K562 (cell line): Measurements from ENCODE around the gene BTD.

Experiments
- CEBPB ChIP-seq: fragments of 450-650 bp; IDR thresholded peaks from 2 replicates; pipeline ENCODE4 v1.6.1; 2016; ENCODE audit warnings: missing genetic modification characterization, missing compliant biosample characterization
- CTBP1 ChIP-seq: fragments of 450-650 bp; IDR thresholded peaks from 2 replicates; pipeline ENCODE4 v1.6.1; 2016; ENCODE audit warnings: borderline replicate concordance
- EP300 ChIP-seq: IDR thresholded peaks from 2 replicates; pipeline ENCODE4 v1.6.1; 2012; ENCODE audit warnings: low read length, improper control_type of control experiment
- MAFG ChIP-seq: fragments of 450-650 bp; conservative IDR thresholded peaks from 2 replicates; pipeline ENCODE4 v1.6.1; 2016; ENCODE audit warnings: missing genetic modification characterization, missing compliant biosample characterization
- NBN ChIP-seq: fragments of 450-650 bp; IDR thresholded peaks from 2 replicates; pipeline ENCODE4 v1.6.1; 2016; ENCODE audit warnings: low read depth, mild to moderate bottlenecking
- NCOA4 ChIP-seq: fragments of 450-650 bp; IDR thresholded peaks from 2 replicates; pipeline ENCODE4 v1.6.1; 2018; ENCODE audit warnings: mild to moderate bottlenecking; ENCODE audit not compliant: partially characterized antibody
- POLR2A ChIP-seq: fragments of 450-650 bp; conservative IDR thresholded peaks from 2 replicates; pipeline ENCODE4 v1.6.1; 2016
- SMARCA5 ChIP-seq: fragments of 450-650 bp; IDR thresholded peaks from 2 replicates; pipeline ENCODE4 v1.6.1; 2016
- SMC3 ChIP-seq: conservative IDR thresholded peaks from 2 replicates; pipeline ENCODE4 v1.6.1; 2011; ENCODE audit warnings: low read depth, low read length, improper control_type of control experiment; ENCODE audit not compliant: insufficient read depth
- ZEB2 ChIP-seq: fragments of 450-650 bp; IDR thresholded peaks from 2 replicates; pipeline ENCODE4 v1.6.1; 2016
- TF ChIP-seq, protein P1 (sequence below): sonication (generic); formaldehyde crosslinking; IDR thresholded peaks from 2 replicates; pipeline ENCODE4 v1.8.1; 2023; ENCODE audit warnings: mild to moderate bottlenecking, missing genetic modification reagents
- TF ChIP-seq, protein P2 (sequence below), 3 experiments: IDR thresholded peaks in 2 of 3; conservative IDR thresholded peaks in 1 of 3; 2 replicates each; pipeline ENCODE4 v1.5.1; 2011 to 2012; ENCODE audit warnings: low read length in 3 of 3, mild to moderate bottlenecking in 3 of 3, control low read depth in 2 of 3, improper control_type of control experiment in 1 of 3, inconsistent platforms in 1 of 3, low read depth in 1 of 3, mixed read lengths in 1 of 3, moderate library complexity in 1 of 3; ENCODE audit not compliant: insufficient read depth in 2 of 3
- TF ChIP-seq, protein P3 (sequence below): sonication (generic); formaldehyde crosslinking; IDR thresholded peaks from 2 replicates; pipeline ENCODE4 v1.9.0; 2022; ENCODE audit warnings: mild to moderate bottlenecking, missing genetic modification reagents

DNA sequence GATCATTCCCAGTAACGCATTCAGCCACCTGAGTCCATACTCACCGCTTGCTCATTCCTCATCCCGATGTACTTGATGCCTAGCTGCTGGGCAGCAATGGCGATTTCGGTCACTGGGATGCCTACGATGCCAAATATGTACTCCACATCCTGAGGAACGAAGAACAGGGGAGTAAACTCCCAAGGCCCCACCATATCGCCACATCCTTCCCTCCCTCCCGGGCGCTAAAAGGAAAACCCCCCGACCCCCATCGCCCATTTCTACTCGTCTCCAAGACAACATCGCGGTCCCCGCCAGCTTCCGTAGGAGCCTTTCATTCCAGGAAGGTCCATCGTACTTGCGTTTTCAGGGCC lies 523 bp upstream of the BTD start:
- TF ChIP-seq, protein P1, sequence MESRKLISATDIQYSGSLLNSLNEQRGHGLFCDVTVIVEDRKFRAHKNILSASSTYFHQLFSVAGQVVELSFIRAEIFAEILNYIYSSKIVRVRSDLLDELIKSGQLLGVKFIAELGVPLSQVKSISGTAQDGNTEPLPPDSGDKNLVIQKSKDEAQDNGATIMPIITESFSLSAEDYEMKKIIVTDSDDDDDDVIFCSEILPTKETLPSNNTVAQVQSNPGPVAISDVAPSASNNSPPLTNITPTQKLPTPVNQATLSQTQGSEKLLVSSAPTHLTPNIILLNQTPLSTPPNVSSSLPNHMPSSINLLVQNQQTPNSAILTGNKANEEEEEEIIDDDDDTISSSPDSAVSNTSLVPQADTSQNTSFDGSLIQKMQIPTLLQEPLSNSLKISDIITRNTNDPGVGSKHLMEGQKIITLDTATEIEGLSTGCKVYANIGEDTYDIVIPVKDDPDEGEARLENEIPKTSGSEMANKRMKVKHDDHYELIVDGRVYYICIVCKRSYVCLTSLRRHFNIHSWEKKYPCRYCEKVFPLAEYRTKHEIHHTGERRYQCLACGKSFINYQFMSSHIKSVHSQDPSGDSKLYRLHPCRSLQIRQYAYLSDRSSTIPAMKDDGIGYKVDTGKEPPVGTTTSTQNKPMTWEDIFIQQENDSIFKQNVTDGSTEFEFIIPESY (CRISPR knock-in tag) = no peak
- TF ChIP-seq NCOA4 (no peak), POLR2A (no peak), NBN (no peak), EP300 (no peak), CTBP1 (no peak), SMARCA5 (no peak), SMC3 (no peak), MAFG (tag) (no peak), ZEB2 (no peak), CEBPB (no peak)
- TF ChIP-seq, protein P2, sequence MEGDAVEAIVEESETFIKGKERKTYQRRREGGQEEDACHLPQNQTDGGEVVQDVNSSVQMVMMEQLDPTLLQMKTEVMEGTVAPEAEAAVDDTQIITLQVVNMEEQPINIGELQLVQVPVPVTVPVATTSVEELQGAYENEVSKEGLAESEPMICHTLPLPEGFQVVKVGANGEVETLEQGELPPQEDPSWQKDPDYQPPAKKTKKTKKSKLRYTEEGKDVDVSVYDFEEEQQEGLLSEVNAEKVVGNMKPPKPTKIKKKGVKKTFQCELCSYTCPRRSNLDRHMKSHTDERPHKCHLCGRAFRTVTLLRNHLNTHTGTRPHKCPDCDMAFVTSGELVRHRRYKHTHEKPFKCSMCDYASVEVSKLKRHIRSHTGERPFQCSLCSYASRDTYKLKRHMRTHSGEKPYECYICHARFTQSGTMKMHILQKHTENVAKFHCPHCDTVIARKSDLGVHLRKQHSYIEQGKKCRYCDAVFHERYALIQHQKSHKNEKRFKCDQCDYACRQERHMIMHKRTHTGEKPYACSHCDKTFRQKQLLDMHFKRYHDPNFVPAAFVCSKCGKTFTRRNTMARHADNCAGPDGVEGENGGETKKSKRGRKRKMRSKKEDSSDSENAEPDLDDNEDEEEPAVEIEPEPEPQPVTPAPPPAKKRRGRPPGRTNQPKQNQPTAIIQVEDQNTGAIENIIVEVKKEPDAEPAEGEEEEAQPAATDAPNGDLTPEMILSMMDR (IDR thresholded peaks at IDR 0.05 in 2 of 3, conservative IDR thresholded peaks at IDR 0.05 in 1 of 3; ENCODE audit: insufficient read depth in 2 of 3, low read depth in 1 of 3, low read length in 3 of 3) = no peak
- TF ChIP-seq, protein P3, sequence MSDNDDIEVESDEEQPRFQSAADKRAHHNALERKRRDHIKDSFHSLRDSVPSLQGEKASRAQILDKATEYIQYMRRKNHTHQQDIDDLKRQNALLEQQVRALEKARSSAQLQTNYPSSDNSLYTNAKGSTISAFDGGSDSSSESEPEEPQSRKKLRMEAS (CRISPR knock-in tag) = no peak
